GM06990 (cell line): ENCODE data around the gene HRH1.

ENCODE experiments used
- DNase-seq: peaks from one replicate; pipeline ENCODE4 v3.0.0-alpha.2; 2011; ENCODE audit not compliant: insufficient read length; ENCODE audit errors: extremely low read depth
- H3K27me3 ChIP-seq: replicated peaks from 2 replicates; pipeline ENCODE4 v1.6.0; 2011; ENCODE audit warnings: low read length; ENCODE audit not compliant: control insufficient read depth, insufficient read depth
- H3K36me3 ChIP-seq: 2 replicates; pipeline ENCODE4 v1.5.1; 2011; ENCODE audit warnings: low read length; ENCODE audit not compliant: control insufficient read depth, insufficient read depth
- H3K4me3 ChIP-seq: replicated peaks from 2 replicates; pipeline ENCODE4 v1.5.1; 2011; ENCODE audit warnings: low read depth, mild to moderate bottlenecking, control low read depth, low read length
- TF ChIP-seq, protein P1 (sequence below): IDR thresholded peaks from 2 replicates; pipeline ENCODE4 v1.5.1; 2011; ENCODE audit warnings: low read length, control low read depth, mild to moderate bottlenecking, inconsistent platforms; ENCODE audit not compliant: insufficient read depth, poor library complexity, severe bottlenecking

The HRH1 gene

DNA sequence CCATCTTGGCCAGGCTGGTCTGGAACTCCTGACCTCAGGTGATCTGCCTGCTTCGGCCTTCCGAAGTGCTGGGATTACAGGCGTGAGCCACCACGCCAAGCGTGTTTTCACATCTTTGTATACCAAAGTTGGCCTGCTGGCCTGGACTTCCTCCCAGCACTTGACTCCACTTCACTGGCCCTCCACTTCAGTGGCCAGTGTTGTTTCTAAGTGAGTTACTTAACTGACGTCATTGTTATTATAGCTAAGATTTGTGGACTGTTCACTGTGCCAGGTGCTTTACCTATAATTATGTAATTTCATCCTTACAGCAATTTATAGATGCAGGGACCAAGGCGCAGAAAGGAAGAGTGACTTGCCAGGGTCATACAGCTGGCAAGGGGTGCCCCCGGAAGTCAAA is 52.0 kb downstream of the HRH1 start:
- no peaks in the 10 kb centered on the region; the same call in 1 of the 2 replicates for H3K27me3 ChIP-seq
- no peak overlapping the region for H3K4me3 ChIP-seq
- DNase-seq: no peak
- H3K36me3 ChIP-seq: no peaks in the 10 kb centered on the region
- TF ChIP-seq, protein P1, sequence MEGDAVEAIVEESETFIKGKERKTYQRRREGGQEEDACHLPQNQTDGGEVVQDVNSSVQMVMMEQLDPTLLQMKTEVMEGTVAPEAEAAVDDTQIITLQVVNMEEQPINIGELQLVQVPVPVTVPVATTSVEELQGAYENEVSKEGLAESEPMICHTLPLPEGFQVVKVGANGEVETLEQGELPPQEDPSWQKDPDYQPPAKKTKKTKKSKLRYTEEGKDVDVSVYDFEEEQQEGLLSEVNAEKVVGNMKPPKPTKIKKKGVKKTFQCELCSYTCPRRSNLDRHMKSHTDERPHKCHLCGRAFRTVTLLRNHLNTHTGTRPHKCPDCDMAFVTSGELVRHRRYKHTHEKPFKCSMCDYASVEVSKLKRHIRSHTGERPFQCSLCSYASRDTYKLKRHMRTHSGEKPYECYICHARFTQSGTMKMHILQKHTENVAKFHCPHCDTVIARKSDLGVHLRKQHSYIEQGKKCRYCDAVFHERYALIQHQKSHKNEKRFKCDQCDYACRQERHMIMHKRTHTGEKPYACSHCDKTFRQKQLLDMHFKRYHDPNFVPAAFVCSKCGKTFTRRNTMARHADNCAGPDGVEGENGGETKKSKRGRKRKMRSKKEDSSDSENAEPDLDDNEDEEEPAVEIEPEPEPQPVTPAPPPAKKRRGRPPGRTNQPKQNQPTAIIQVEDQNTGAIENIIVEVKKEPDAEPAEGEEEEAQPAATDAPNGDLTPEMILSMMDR: no peak

DNA sequence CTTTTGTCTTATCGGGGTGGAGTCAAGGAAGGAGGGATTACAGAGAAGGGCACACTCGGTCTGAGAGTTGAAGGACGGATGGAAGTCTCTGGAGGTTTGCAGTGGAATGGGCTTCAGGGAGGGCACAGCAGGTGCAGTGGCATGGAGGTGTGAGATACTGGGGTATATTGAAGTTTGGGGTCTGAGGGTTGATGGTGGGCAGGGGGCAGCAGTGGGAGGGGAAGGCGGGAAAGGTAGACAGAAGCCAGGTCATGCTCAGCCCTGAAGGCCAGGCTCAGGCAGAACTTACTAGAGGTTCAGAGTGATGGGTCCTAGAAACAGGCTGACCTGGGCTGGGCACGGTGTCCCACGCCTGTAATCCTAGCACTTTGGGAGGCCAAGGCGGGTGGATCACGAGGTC is 52.7 kb downstream of the HRH1 start:
- TF ChIP-seq, protein P1: no peak
- no peaks in the 10 kb centered on the region for H3K36me3 ChIP-seq
- no peak overlapping the region for H3K4me3 ChIP-seq
- H3K27me3 ChIP-seq: no peaks in the 10 kb centered on the region; the same call in 1 of the 2 replicates
- DNase-seq: no peak

DNA sequence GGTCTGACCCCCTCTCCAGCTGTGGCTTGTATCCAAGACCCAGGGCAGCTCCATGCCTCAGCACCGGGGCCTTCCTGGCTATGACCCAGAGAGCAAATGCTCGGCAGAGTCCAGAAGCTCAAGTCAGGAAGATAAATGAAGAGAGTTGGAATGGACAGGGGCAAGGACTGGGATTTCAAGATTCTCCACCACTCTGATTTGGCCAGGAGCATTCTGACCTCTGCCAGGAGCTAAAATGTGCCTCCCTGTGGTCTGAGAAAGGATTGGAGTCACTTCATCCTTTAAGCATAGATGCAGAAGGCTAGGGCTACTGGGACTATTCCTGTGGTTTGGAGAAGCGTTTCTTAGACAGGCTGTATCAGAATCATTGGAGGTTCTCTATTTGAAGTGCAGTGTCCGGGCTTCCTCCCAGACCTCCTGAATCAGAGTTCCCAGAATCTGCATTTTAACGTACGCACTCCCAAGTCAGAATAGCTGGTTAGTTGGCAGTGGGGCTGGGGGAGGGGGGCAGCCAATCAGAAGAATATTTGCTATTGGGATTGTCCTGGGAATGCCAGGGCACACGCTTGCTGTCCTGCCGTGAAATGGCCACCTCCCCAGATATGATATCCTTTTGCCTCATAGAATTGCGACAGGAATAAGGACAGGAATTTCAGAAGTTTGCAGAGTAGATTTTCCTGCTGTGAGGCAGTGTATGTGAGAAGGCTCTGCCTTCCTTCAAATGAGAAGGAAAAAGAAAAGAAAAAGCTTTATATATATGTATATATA is 57.4 kb downstream of the HRH1 start:
- no peaks in the 10 kb centered on the region for H3K36me3 ChIP-seq
- H3K27me3 ChIP-seq: no peaks in the 10 kb centered on the region; the same call in none of the 2 replicates
- TF ChIP-seq, protein P1: no peak
- no peak for DNase-seq
- no peak overlapping the region for H3K4me3 ChIP-seq

DNA sequence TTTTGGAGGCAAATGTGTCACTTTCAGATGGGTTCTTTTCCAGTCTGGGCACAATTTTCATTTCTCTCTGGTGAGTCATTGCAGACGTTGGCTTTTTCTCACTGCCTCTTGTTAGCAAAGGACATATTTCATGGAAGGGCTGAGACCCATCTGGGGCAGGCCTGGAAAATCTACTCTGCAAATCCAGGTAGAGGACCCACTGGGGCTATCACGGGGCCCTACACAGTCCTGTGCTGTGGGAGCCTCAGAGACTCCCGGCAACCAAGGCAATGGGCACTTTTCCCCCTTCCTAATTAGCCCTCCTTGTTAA is 58.0 kb downstream of the HRH1 start:
- TF ChIP-seq, protein P1: no peak
- no peak for DNase-seq
- no peak overlapping the region for H3K4me3 ChIP-seq
- H3K27me3 ChIP-seq: no peaks in the 10 kb centered on the region; the same call in none of the 2 replicates
- H3K36me3 ChIP-seq: no peaks in the 10 kb centered on the region

DNA sequence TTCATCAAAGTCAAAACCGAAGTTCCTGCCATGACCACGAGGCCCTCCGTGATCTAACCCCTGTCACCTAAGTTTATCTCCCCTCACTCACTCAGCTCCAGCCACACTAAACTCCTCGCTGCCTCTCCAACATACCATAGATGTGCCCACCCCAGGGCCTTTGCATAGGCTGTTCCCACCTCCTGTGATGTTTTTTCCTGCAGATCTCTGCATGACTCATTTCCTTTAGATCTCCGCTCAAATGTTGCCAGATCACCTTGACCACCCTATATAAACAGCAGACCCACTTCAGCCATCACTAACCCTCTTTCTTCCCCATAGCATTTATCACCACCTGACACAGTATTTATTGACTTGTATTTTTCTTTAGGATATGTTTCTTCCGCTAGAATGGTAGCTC is 58.5 kb downstream of the HRH1 start:
- Histone ChIP-seq H3K36me3 (no peaks in the 10 kb centered on the region), H3K4me3 (no peak overlapping the region), H3K27me3 (no peaks in the 10 kb centered on the region; the same call in none of the 2 replicates)
- no peak for DNase-seq
- TF ChIP-seq, protein P1: no peak
